HG03139 (cell line): ENCODE data around the gene PAM16.
"Not testable (repeated sequence)": the region's sequence is repeated elsewhere in the genome, so short reads cannot be mapped to it uniquely, and the experiment has no call there.

Source experiments
- ATAC-seq: cut with Tn5 transposase; IDR thresholded peaks from one replicate; pipeline ENCODE4 v1.9.1; 2021; ENCODE audit not compliant: unreplicated experiment

The PAM16 gene

DNA sequence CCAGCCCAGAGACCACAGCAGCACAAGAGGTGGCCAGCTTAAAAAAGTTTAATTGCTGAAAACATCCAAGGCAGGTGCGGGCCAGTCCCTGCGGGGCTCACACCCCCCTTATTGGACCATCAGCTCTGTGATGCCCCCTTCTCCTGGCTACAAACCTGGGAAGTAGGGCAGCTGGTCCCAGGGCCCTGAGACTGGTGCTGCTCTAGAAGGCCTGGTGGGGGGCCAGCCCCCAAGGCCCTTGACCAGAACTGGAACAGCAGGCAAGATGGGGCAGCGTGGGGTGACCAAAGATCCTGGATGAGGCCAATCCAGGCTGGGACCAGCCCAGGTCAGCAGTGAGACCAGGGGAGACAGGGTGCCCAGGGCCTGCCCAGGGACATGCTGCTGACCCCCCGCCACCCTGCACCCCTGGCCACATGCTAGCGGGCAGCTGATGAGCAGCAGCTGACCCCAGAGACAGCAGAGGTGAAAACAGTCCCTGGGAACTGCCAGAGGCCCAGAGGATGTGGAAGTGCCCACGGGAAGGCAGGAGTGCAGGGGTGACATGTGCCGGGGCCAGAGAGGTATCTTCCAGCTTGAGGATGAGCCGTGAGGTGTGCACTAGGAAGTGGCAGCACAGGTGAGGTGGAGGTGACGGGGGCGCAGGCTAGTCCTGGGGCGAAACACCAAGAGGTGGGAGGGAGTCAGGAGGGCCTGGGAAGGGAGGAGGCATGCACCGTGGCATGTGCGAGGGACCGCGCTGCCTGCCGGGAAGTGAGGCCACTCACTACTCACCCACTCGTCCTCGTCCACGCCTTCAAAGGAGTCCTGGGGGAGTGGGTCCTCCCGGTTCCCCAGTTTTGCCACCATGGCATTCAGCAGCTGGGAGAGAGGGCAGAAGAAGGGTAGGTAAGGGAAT, 3.6 kb upstream of the PAM16 start:
- no peak for ATAC-seq

- ATAC-seq: no peak
These were observed 2.6 kb upstream of the PAM16 start for GRCh38 chr16:4353675-4354074.

DNA sequence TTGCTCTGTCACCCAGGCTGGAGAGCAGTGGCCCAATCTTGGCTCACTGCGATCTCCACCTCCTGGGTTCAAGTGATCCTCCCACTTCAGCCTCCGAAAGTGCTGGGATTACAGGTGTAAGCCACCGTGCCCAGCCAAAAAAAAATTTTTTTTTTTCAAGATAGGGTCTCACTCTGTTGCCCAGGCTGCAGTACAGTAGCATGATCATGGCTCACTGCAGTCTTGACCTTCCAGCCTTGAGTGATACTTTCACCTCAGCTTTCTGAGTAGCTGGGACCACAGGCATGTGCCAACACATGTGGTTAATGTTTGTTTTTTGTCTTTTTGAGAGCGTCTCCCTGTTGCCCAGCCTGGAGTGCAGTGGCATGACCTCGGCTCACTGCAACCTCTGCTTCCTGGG, 1.7 kb upstream of the PAM16 start:
- ATAC-seq: no peak

DNA sequence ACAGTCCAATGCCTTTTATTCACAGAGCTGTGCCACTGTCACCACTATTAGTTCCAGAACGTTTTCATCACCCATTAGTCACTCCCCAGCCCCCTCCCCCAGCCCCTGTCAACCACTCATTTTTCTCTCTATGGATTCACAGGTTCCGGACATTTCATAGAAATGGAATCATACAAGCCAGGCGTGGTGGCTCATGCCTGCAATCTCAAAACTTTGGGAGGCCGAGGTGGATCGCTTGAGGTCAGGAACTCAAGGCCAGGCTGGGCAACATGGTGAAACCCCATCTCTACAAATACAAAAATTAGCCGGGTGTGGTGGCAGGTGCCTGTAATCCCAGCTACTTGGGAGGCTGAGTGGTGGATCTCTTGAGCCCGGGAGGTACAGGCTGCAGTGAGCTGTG, 759 bp upstream of the PAM16 start:
- ATAC-seq: no peak

DNA sequence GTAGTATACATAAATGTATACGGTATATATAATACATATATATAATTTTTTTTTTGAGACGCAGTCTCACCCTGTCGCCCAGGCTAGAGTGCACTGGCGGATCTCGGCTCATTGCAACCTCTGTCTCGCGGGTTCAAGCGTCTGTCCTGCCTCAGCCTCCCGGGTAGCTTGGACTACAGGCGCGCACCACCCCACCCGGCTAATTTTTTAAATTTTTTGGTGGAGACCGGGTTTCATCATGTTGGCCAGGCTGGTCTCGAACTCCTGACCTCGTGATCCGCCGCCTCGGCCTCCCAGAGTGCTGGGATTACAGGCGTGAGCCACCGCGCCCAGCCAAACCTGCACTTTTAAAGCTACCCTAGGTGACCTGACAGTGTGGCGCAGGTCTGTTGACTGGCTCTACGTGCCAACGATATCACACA, 745 bp downstream of the PAM16 start:
- no peak for ATAC-seq

- no peak for ATAC-seq
These were observed 1.8 kb downstream of the PAM16 start for GRCh38 chr16:4349332-4349731.

- no peak for ATAC-seq
These were observed 3.2 kb downstream of the PAM16 start for GRCh38 chr16:4347765-4348509.

GRCh38 chr16:4347010-4347409, 4.1 kb downstream of the PAM16 start:
- ATAC-seq: no peak

DNA sequence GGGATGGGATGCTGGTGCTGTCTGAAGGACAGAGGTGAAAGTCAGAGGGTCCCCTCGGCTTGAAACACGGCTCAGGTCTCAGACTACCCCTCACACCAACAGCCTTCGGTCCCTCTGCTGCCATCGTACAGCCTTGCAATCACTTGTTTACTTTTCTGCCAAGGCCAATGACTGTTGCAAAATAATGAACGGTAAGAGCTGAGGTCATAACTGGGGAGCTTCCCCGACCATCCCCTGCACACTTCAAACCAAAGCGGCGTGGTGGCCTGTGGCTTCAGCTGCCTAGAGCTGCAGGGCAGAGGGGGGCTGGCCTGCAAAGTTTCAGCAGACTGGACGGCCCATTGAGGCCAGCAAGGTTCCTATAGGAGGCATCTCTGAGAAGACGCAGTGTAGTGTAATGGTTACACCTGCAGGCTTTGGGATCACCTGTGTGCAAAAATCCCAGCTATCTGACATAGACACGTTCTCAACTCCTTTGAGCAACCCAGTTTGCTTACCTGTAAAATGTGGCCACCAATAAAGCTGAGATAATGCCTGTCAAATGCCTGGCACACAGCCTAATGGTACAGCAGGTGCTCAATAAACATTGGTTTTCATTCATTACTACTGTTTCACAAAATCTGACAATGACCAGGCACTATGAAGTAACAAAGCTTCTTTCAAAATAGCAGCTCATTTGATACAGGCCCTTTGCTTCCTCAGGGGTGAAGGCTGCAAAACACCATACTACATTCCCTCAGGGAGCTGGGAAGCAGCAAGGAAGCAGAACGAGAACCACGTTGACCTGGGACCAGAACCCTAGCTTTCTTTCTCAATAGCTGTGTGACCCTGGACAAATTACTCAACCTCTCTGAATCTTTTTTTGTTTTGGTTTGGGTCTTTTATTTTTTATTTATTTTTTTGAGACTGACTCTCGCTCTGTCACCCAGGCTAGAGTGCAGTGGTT, 5.0 kb downstream of the PAM16 start:
- no peak for ATAC-seq

GRCh38 chr16:4344983-4345835, 5.9 kb downstream of the PAM16 start:
- ATAC-seq: no peak

GRCh38 chr16:4344300-4344982, 6.7 kb downstream of the PAM16 start:
- ATAC-seq: not testable (repeated sequence)

- ATAC-seq: no peak
These were observed 8.0 kb downstream of the PAM16 start for GRCh38 chr16:4342866-4343744.

- ATAC-seq: no peak
These were observed 9.9 kb downstream of the PAM16 start for GRCh38 chr16:4341250-4341649.

GRCh38 chr16:4340443-4340842, 10.7 kb downstream of the PAM16 start:
- no peak for ATAC-seq

DNA sequence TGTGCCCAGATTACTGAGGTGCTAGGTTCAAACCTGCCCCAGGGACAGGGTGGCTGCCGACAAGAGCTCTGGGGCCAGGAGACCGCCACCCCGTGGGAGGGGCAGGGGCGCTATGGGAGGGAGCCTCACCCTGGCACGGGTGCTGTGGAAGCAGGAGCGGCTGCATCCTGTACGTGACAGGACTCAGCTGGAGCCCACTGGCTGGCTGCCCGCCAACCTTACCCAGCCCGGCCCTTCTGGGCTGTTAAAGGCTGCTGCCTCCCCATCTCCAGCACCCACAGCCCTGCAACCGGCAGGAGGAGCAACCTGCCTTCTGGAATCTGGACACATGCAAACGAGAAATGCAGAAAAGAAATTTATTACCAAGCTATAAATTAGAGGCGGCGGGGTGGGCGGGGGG, 11.2 kb downstream of the PAM16 start:
- no peak for ATAC-seq

- no peak for ATAC-seq
These were observed 11.7 kb downstream of the PAM16 start for GRCh38 chr16:4339455-4339854.

DNA sequence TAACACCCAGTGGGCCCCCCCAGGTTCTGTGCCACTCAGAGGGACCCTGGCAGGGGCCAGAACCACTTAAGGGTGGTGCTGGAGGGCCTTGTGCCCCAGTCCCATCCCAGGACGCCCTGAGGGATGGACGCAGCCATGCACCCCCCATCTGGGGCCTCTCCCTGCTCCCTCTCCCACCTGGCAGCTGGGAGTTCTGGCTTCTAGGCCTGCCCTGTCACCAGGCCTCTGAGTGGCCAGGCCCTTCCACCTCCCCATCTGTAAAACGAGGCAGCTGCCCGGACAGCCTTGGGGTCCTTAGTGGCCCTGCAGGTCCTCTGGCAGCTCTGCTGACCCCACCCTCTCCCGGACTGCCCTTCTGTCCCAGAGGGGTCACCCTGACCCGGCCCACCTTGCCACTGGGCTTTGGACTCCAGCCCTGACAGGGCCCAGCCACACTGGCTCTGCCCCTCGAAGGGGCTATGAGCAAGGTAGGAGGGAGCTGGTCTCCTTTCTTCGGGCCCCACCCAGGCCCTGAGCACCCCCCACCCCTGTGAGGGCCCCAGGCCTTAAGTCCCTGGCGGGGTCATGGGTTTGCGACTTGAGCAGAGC, 12.3 kb downstream of the PAM16 start:
- no peak for ATAC-seq

DNA sequence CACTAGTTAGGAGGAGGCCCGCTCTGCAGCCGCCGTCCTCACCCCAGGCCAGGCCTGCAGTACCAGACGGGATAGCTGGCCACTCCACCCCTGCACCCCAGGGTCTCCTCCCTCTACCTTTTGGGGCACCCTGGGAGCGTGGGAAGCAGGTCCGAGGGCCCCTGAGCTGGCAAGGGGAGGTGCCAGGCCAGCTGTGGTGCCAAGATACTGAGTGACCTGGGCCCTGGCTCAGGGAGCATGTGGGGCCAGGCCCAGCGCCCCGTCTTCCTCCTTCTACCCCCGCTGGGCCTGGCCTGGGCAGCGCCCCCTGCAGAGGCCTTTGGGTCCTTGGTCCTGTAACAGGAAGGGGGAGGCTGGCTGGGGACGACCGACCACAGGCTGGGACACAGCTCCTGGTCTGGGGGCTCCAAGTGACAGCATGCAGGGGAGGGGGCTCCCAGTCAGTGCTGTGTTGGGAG, 13.0 kb downstream of the PAM16 start:
- ATAC-seq: no peak
